ENCODE measurements around the gene TMEM231.
"Not testable (repeated sequence)": the region's sequence is repeated elsewhere in the genome, so short reads cannot be mapped to it uniquely, and the experiment has no call there.

TMEM231 gene

GRCh38 chr16:75566758-75567255 lies 10.8 kb upstream of the TMEM231 start:
- no peak for DNase-seq

GRCh38 chr16:75566040-75566757 lies 10.1 kb upstream of the TMEM231 start, which contains the start of gene GABARAPL2:
GABARAPL2 (plus strand) TSS chr16:75566379; CDS start chr16:75566487, 108 bp downstream.
- DNase-seq, result peak; percentile 94

DNA sequence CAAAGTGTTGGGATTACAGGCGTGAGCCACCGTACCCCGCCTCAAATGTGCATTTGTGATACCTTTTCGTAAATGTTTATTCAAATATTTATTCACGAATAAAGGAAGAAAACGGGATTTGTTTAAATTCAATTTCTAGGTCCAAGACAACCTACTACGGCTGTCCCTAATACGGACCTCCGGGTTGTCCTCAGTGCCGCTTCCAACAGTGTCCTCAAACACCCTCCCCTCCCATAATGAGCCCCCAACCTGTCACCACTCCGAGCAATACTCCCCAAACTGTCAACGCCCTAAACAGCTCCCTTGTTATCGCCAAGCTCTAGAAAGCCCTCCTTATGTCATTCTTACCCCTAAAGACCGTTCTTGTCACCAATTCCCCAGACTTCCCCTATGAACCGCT lies 9.6 kb upstream of the TMEM231 start:
- no peak for DNase-seq

- DNase-seq, result no peak
Measured at GRCh38 chr16:75559564-75560372, 3.7 kb upstream of the TMEM231 start.

DNA sequence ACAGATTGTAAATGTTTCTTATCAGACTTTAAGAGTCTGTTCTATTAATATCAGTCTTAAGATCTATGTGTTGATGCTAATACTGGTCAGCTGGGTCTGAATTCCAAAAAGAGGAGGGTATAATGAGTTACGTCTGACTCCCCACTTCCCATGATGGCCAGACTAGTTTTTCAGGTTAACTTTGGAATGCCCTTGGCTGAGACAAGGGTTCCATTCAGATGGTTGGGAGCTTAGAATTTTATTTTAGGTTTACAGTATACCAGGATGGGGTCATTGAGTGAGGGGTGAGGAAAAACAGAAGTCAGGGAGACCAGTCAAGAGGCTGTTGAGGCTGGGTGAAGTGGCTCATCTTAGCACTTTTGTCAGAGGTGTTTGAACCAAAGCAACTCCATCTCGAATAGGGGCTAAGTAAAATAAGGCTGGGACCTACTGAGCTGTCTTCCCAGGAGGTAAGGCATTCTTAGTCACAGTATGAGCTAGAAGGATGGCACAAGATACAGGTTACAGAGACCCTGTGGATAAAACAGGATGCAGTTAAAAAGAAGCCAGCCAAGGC lies 2.9 kb upstream of the TMEM231 start:
- no peak for DNase-seq

DNA sequence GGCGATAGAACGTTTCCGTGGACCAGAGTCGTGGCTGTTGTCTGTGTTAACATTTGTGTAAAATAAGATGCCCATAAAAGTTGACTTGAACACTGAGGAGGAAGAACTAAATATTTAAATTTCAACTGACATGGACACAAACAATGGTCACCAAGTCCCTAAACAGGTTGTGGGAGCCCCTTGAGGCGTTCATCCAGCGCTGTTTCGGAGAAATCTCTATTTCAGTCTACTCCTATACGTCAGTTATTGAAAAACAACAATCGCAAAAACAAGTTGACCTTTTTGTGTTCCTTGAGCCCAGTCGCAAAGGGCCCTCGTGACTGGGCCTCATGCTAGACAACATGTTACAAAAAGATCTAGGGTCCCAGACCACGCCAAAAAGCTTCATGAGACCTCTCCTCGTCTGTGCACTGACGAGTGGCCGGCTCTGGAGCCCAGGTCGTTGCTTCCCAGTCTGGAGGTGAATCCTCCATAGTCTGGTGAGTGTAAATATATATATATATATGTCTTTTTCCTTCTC lies 439 bp upstream of the TMEM231 start:
- peak; percentile 12 for DNase-seq

DNA sequence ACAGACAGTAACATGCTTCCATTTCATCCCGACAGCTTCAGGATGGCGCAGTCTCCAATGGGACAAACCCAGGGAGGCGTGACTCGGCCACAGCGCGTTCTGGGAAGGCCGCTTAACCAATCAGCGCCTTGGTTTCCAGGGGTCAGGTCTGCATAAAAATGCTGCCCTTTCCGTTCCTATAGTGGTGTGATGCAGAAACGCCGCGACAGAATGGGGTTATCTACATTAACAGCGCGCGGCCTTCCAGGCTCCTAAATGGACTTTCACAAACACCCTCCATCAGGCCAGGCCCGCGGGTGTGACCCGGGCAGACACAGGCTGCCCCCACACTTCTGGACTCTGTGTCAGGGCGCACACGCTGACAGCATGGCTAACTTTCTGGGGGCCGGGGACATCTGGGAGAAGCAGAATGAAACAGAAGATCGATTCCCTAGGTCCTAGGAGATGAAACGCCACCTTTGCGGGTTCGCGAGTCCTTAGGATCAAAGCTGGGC lies 792 bp downstream of the TMEM231 start:
- no peak for DNase-seq

GRCh38 chr16:75552951-75553350 lies 3.1 kb downstream of the TMEM231 start:
- no peak for DNase-seq

DNA sequence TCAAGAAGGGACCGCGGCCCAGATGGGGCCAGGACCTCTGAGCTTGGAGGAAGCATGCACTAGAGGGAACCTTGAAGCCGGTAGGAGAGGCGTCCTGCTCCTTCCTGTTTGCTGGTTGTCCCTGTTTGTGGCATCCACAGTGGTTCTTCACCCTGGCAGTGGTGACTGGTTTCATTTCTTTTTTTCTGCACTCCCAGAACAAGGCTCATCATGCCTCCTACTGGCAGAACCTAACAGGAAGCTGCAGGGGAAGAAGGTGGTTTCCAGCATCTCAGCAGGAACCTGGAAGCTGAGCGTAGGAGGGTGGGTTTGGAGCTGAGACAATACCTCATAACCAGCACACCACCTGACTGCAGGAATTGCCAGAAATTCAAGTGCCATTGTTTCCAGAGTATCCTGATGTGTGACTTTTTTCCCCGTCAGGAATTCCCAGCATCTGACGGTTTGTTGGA lies 5.8 kb downstream of the TMEM231 start:
- peak; percentile 19 for DNase-seq

- DNase-seq, result not testable (repeated sequence)
Measured at GRCh38 chr16:75548456-75548855, 7.6 kb downstream of the TMEM231 start.

DNA sequence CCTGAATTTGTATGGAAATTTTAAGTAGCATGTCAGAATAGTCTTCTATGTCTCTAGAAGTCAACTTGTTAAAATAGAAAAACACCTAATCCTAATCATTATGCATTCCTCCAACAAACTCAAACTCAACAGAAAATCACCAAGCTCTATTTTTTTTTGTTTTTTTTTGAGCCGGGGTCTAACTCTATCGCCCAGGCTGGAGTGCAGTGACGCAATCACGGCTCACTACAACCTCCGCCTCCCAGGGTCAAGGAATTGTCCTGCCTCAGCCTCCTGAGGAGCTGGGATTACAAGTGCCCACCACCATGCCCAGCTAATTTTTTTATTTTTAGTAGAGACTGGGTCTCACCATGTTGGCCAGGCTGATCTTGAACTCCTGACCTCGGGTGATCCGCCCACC lies 9.8 kb downstream of the TMEM231 start:
- no peak for DNase-seq

- not testable (repeated sequence) for DNase-seq
Measured at GRCh38 chr16:75545879-75546278, 10.2 kb downstream of the TMEM231 start.

DNA sequence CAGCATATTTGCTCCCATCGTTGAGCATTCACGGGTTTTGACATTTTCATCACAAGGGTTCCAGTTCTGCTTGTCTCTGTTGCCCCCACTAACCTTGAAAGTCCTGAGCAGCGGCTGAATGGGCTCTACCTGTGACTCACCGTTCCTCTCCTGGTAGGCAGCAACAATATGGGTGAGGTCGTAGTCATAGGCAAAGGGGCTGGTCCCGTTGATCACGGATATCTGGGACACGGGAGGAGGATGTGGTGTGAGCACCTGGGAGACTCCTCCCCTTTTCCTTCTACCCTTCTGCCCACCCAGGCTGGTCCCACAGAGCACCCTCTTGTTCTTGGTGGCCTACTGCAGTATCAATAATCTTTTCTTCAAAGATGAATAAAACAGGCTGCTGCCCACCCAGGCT lies 13.6 kb downstream of the TMEM231 start:
- not testable (repeated sequence) for DNase-seq

GRCh38 chr16:75541236-75541635 lies 14.8 kb downstream of the TMEM231 start:
- DNase-seq, result no peak

DNA sequence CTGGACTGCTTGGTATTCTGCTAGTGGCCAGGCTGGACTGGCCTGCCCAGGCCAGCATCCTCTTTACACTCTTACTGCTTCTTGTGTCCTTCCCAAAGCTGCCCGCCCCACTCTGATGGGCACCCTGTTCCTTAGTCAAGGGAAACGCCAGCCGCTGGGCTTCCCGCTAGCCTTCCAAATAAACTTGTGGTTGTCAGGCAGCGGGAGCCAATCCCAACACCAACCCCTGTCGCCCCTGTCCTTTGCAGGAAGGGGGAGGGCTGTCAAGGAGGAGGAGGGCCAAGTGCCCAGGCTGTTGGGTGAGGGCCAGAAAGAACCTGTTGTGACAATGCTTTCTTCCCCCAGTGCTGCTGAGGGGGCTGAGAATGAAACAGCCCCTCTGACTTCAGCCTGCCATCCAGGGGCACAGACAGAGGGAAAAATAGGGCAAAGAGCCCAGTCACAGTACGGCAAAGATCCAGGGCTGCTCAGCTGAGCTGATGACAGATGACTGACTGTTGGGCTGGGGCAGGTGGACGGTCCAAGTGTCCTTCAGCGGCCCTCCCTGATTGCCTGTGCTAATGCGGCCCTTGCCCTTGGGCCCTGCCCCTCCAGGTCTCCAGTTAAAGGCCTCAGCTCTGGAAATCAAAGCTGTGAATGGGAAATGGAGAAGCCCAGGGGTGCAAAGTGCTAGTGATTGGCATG lies 17.0 kb downstream of the TMEM231 start:
- not testable (repeated sequence) for DNase-seq

GRCh38 chr16:75537776-75538175 lies 18.3 kb downstream of the TMEM231 start:
- DNase-seq, result no peak

DNA sequence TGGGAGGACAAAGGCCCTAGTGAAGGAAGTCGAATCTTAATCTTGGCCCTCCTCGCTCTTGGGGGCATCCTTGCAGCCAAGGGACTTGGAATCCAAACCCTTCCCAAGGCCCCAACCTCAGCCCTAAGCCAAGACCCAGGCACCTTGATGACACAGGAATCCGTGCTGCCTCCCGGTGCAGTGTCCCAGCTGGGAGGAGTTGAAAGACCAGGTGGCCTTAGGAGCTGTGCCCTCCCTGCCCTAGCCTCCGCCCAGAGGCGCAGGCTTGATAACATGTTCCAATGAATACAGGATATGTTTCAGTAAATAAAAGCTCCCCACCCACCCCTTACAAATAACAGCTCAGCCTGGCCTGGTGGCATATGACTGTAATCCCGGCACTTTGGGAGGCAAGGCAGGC lies 20.2 kb downstream of the TMEM231 start, which contains the start of gene CHST5:
TSS of gene CHST5 (minus strand) at position 208 of the 400 bp plus-strand sequence. CDS start 5,724 bp downstream, outside the sequence.
- DNase-seq, result no peak

- no peak for DNase-seq
Measured at GRCh38 chr16:75535211-75535843, 20.7 kb downstream of the TMEM231 start.

- DNase-seq, result no peak
Measured at GRCh38 chr16:75534560-75535205, 21.4 kb downstream of the TMEM231 start.

DNA sequence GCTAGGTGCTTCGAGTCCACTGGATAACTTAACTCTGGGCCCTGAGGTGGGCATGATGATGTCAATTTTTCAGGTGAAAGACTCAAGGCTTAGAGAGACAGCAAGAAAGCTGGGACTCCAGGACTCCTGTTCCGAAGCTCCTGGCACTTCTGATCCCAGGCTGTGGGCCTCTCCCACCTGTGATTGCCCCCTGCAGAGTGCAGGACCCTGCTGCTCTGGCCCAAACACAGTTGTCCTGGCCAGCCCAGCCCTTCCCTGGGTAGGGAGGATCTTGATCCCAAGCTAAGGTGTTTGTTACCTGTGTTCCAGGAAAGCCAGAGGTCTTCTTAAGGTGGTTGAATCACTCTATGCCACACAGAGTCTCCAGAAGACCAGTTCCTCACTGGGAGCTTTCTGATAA lies 23.3 kb downstream of the TMEM231 start:
- no peak for DNase-seq

DNA sequence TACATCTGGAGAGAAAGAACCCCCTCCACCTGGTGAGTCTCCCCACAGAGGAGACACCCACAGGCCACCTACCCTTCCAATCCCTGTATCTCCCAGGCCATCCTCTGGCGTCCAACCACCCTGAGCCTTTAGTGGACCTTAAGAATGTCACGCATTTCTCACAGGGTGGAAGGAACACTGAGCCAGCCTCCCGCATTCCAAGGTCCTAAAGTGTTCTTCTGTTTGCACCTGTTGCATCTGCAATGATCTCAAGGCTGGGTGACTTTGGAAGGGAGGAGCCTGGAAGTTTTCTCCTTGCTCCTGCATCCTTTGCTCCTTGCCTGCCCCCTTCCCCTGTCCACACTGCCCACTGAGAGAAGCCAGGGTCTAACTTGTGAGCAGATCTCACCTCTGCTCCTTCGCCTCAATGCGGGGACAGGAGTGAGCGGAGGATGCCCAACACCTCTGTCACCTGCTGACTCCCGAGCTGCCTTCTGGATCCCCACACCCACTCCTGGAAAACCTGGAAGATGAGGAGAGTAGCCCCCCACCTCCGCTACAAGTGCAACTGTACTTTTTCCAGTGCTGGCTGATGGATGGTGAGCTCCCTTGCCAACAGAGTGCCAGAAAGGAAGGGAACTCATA lies 23.8 kb downstream of the TMEM231 start:
- no peak for DNase-seq
